Fibroblast of the aortic adventitia (primary cell): ENCODE measurements around the gene MAN2B2. TPM values are rescaled to one million over a fixed set of nuclear protein-coding genes. Genes with fewer than 3 reads are reported as not detected.

Experiments used
- DNase-seq: peaks from one replicate; pipeline ENCODE4 v3.0.0-alpha.2; 2010; ENCODE audit warnings: low read depth
- H3K4me3 ChIP-seq: 2 replicates; pipeline ENCODE4 v1.5.1; 2011; ENCODE audit warnings: low read depth, mild to moderate bottlenecking, control low read depth, low read length, moderate library complexity
- total RNA-seq: library from RNA; depleted of rRNA; stranded (reverse); fragments of >200 nt; gene quantifications from 2 replicates; pipeline ENCODE4 v1.2.3, GENCODE V29; 2012; ENCODE audit warnings: low replicate concordance
- TF ChIP-seq, protein P1 (sequence below): IDR thresholded peaks from 2 replicates; pipeline ENCODE4 v1.5.1; 2011; ENCODE audit warnings: mild to moderate bottlenecking, low read length, control low read depth, inconsistent platforms; ENCODE audit not compliant: insufficient read depth

The MAN2B2 gene
- total RNA-seq, 1 donor, result 25.9 TPM

DNA sequence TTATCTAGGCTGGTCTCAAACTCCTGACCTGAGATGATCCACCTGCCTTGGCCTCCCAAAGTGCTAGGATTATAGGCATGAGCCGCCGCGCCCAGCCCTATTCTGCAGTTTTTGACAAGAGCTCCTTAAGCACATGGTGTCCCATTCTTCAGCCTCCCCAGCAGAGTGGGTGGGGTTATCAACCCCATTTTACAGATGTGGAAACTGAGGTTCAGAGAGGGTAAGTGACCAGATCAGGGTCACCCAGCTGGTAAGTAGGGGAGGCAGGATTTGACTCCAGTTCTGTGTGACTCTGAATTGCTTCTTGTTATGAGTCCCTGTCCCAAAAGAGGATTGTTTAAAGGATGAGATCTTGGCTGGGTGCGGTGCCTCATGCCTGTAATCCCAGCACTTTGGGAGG, 14.5 kb downstream of the MAN2B2 start:
- TF ChIP-seq, protein P1, sequence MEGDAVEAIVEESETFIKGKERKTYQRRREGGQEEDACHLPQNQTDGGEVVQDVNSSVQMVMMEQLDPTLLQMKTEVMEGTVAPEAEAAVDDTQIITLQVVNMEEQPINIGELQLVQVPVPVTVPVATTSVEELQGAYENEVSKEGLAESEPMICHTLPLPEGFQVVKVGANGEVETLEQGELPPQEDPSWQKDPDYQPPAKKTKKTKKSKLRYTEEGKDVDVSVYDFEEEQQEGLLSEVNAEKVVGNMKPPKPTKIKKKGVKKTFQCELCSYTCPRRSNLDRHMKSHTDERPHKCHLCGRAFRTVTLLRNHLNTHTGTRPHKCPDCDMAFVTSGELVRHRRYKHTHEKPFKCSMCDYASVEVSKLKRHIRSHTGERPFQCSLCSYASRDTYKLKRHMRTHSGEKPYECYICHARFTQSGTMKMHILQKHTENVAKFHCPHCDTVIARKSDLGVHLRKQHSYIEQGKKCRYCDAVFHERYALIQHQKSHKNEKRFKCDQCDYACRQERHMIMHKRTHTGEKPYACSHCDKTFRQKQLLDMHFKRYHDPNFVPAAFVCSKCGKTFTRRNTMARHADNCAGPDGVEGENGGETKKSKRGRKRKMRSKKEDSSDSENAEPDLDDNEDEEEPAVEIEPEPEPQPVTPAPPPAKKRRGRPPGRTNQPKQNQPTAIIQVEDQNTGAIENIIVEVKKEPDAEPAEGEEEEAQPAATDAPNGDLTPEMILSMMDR, result no peak
- DNase-seq, result no peak
- H3K4me3 ChIP-seq, result no peak overlapping the region

DNA sequence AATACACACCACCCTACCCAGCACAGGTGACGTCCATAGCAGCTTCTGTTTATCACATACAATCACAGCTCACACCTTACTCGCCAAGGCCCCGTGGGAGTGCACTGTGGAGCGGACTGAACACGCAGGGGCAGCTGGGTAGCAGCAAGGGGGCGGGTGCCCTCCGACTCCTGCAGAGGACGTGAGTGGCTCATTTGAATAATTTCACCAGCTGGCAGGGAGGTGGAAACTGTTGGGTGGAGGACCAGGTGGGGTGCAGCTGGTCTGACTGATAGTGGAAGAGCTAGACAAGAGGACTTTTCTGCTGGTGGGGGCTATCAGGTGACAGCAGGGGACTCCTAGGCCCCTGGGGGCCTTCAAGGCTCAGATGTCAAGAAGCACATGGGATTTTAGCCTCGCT, 16.3 kb downstream of the MAN2B2 start:
- H3K4me3 ChIP-seq, result no peak overlapping the region
- TF ChIP-seq, protein P1, result no peak
- no peak for DNase-seq

DNA sequence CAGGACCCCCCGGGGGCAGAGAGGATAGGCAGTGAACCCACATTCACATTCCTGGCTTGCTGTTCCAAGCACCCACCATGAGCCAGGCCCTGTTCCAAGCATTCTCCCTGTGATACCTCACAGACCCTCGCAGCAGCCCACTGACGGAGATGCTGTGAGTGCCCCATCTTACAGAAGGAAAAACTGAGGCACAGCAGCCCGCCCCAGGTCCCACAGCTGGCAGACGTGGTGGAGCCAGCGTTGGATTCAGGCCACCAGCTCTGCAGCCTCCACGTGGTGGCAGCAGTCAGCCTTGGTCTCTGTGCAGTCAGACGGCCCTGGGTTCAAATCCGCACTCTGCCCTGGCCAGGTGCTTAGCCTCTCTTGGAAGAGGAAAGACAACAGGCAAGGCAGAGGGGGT, 16.8 kb downstream of the MAN2B2 start:
- no peak overlapping the region for H3K4me3 ChIP-seq
- DNase-seq, result no peak
- TF ChIP-seq, protein P1, result no peak

DNA sequence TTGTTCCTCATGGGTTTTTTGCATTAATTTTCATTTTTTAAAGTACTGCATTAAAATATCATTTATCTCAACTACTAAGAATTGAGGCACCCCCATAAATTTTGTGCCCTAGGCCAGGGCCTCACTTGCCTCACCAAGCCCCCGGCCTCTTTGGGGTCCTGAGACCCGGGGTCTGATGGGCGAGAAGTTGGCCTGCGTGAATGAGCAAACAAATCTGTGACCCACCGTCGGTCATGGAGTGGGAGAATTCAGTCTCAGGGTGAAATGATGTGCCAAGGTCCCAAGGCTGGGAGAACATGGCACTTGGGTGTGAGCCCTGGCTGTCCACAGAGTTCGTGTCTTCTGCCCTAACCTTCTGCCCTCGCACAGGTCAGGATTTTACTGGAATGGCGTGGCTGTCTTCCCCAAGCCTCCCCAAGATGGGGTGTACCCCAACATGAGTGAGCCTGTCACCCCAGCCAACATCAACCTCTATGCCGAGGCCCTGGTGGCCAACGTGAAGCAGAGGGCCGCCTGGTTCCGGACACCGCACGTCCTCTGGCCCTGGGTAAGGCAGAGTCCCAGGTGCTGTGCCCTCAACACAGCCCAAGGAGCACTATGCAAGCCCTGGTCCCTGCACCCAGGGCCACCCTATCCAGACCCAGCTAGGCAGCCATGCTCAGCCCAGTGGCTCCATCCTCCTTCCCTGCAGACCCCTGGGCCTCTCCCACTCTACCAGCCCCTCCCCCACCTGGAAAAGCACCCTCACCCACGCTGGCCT, 18.0 kb downstream of the MAN2B2 start:
- no peak overlapping the region for H3K4me3 ChIP-seq
- TF ChIP-seq, protein P1, result no peak
- no peak for DNase-seq

DNA sequence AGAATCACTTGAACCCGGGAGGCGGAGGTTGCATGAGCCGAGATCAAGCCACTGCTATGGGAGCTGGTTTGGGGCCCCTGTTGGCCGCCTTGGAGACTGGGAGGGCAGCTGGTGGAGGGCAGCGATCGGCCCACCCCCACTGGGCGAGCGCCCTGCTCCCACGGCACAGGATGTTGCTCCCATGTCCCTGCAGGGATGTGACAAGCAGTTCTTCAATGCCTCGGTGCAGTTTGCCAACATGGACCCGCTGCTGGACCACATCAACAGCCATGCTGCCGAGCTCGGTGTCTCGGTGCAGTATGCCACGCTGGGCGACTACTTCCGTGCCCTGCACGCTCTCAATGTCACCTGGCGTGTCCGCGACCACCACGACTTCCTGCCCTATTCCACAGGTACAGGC, 19.4 kb downstream of the MAN2B2 start:
- no peak for DNase-seq
- H3K4me3 ChIP-seq, result no peak overlapping the region
- TF ChIP-seq, protein P1, result no peak

DNA sequence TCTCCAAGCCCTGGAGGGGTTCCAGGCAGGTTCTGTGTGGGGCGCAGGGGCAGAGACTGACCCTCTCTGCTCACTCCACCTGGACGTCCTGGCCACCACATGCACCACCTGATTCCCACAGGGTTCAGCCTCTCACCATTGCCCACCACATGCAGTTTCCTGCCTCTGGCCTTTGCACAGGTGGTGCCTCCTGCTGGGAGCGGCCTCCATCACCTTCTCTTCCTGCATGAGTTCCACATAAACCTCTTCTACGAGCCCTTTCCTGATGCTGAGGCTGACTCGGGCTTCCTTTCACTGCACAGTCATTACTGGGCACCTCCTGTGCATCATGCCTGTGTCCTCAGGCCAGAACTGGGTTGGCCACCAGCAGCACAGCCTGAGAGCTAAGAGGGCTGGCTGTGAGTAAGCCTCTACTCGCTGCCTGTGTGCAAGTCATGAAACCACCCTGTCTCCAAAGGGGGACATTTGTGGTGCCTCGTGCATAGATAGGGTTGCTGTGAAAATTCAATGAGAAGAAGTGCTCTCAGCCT, 19.9 kb downstream of the MAN2B2 start:
- no peak overlapping the region for H3K4me3 ChIP-seq
- TF ChIP-seq, protein P1, result no peak
- DNase-seq, result no peak
